HEK293 (cell line): ENCODE results near the gene HEPHL1.

Experiments used
- CTCF ChIA-PET: fragments of 350-600 bp; formaldehyde crosslinking; extraction: SDS; loops from one replicate; lab custom pipeline; 2021; ENCODE audit warnings: antibody characterized with exemption; lab: Yijun Ruan, JAX
- POLR2A ChIA-PET: fragments of 300-600 bp; formaldehyde crosslinking; extraction: SDS; loops from one replicate; lab custom pipeline; 2020; ENCODE audit warnings: antibody characterized with exemption, inconsistent platforms; lab: Yijun Ruan, JAX
- H3K27ac ChIP-seq: fragments of 200-500 bp; sonication (Bioruptor generic); 2 replicates; pipeline ENCODE4 v1.5.1; 2014; ENCODE audit warnings: low read depth, low read length, control low read depth, inconsistent platforms; ENCODE audit errors: extremely low read depth
- H3K36me3 ChIP-seq, 2 experiments: fragments of 200-500 bp in 1 of 2; sonication (Bioruptor generic) in 1 of 2; 1 replicate in 1 of 2; 2 replicates in 1 of 2; pipeline ENCODE4 v1.5.1; 2014 to 2017; ENCODE audit warnings: inconsistent platforms in 2 of 2, low read length in 2 of 2; ENCODE audit not compliant: control insufficient read depth in 2 of 2, insufficient read depth in 1 of 2
- H3K4me1 ChIP-seq: fragments of 200-500 bp; sonication (Bioruptor generic); 2 replicates; pipeline ENCODE4 v1.5.1; 2014; ENCODE audit warnings: mild to moderate bottlenecking, low read length, inconsistent platforms; ENCODE audit not compliant: control insufficient read depth, insufficient read depth
- H3K4me3 ChIP-seq: 2 replicates; pipeline ENCODE4 v1.5.1; 2011; ENCODE audit warnings: low read depth, mild to moderate bottlenecking, control low read depth, low read length, moderate library complexity
- H3K9me3 ChIP-seq: fragments of 200-500 bp; sonication (Bioruptor generic); 2 replicates; pipeline ENCODE4 v1.5.1; 2014; ENCODE audit warnings: low read depth, low read length, inconsistent platforms; ENCODE audit not compliant: control insufficient read depth, insufficient read depth
- ATF2 ChIP-seq: fragments of 450-650 bp; formaldehyde crosslinking; IDR thresholded peaks from 2 replicates; pipeline ENCODE4 v1.5.1; 2016; ENCODE audit warnings: missing biosample characterization, missing genetic modification characterization, low read depth
- BCL11A ChIP-seq: fragments of 450-650 bp; formaldehyde crosslinking; IDR thresholded peaks from 2 replicates; pipeline ENCODE4 v1.5.1; 2016; ENCODE audit warnings: low read depth, missing biosample characterization, missing genetic modification characterization
- INSM2 ChIP-seq: fragments of 450-650 bp; formaldehyde crosslinking; IDR thresholded peaks from 2 replicates; pipeline ENCODE4 v1.5.1; 2016; ENCODE audit warnings: missing biosample characterization, missing genetic modification characterization
- KLF1 ChIP-seq: fragments of 450-650 bp; formaldehyde crosslinking; IDR thresholded peaks from 2 replicates; pipeline ENCODE4 v1.5.1; 2016; ENCODE audit warnings: missing biosample characterization, missing genetic modification characterization
- KLF16 ChIP-seq: fragments of 450-650 bp; formaldehyde crosslinking; IDR thresholded peaks from 2 replicates; pipeline ENCODE4 v1.5.1; 2017; ENCODE audit warnings: missing biosample characterization, missing genetic modification characterization
- KLF8 ChIP-seq: fragments of 450-650 bp; formaldehyde crosslinking; IDR thresholded peaks from 2 replicates; pipeline ENCODE4 v1.5.1; 2016; ENCODE audit warnings: missing biosample characterization, missing genetic modification characterization
- PRDM10 ChIP-seq: fragments of 450-650 bp; formaldehyde crosslinking; IDR thresholded peaks from 2 replicates; pipeline ENCODE4 v1.5.1; 2016; ENCODE audit warnings: missing biosample characterization, missing genetic modification characterization
- PRDM4 ChIP-seq: fragments of 450-650 bp; formaldehyde crosslinking; IDR thresholded peaks from 2 replicates; pipeline ENCODE4 v1.5.1; 2017; ENCODE audit warnings: missing biosample characterization, missing genetic modification characterization
- YY2 ChIP-seq: fragments of 450-650 bp; formaldehyde crosslinking; IDR thresholded peaks from 2 replicates; pipeline ENCODE4 v1.5.1; 2016; ENCODE audit warnings: missing biosample characterization, missing genetic modification characterization
- ZNF114 ChIP-seq: fragments of 450-650 bp; formaldehyde crosslinking; IDR thresholded peaks from 2 replicates; pipeline ENCODE4 v1.5.0; 2017; ENCODE audit warnings: missing biosample characterization, missing genetic modification characterization
- ZNF146 ChIP-seq: fragments of 450-650 bp; formaldehyde crosslinking; IDR thresholded peaks from 2 replicates; pipeline ENCODE4 v1.5.1; 2016; ENCODE audit warnings: missing biosample characterization, missing genetic modification characterization
- ZNF16 ChIP-seq: fragments of 450-650 bp; formaldehyde crosslinking; IDR thresholded peaks from 2 replicates; pipeline ENCODE4 v1.5.1; 2016; ENCODE audit warnings: low read depth, missing biosample characterization, missing genetic modification characterization
- ZNF19 ChIP-seq: fragments of 450-650 bp; formaldehyde crosslinking; IDR thresholded peaks from 2 replicates; pipeline ENCODE4; 2016; ENCODE audit warnings: missing biosample characterization, missing genetic modification characterization, low read depth
- ZNF221 ChIP-seq: fragments of 450-650 bp; formaldehyde crosslinking; IDR thresholded peaks from 2 replicates; pipeline ENCODE4 v1.5.1; 2017; ENCODE audit warnings: missing biosample characterization, missing genetic modification characterization, borderline replicate concordance
- ZNF24 ChIP-seq: fragments of 450-650 bp; formaldehyde crosslinking; IDR thresholded peaks from 2 replicates; pipeline ENCODE4 v1.5.1; 2016; ENCODE audit warnings: missing biosample characterization, missing genetic modification characterization
- ZNF335 ChIP-seq: fragments of 450-650 bp; formaldehyde crosslinking; conservative IDR thresholded peaks from 2 replicates; pipeline ENCODE4 v1.5.1; 2016; ENCODE audit warnings: missing biosample characterization, missing genetic modification characterization
- ZNF398 ChIP-seq: fragments of 450-650 bp; formaldehyde crosslinking; IDR thresholded peaks from 2 replicates; pipeline ENCODE4 v1.5.1; 2017; ENCODE audit warnings: missing biosample characterization, missing genetic modification characterization
- ZNF433 ChIP-seq: fragments of 450-650 bp; formaldehyde crosslinking; IDR thresholded peaks from 2 replicates; pipeline ENCODE4 v1.5.1; 2016; ENCODE audit warnings: missing biosample characterization, missing genetic modification characterization, low read depth
- ZNF544 ChIP-seq: fragments of 450-650 bp; formaldehyde crosslinking; IDR thresholded peaks from 2 replicates; pipeline ENCODE4 v1.5.0; 2017; ENCODE audit warnings: missing biosample characterization, missing genetic modification characterization
- ZNF548 ChIP-seq: fragments of 450-650 bp; formaldehyde crosslinking; IDR thresholded peaks from 2 replicates; pipeline ENCODE4 v1.5.1; 2016; ENCODE audit warnings: missing biosample characterization, missing genetic modification characterization
- ZNF560 ChIP-seq: fragments of 450-650 bp; formaldehyde crosslinking; IDR thresholded peaks from 2 replicates; pipeline ENCODE4 v1.5.1; 2017; ENCODE audit warnings: missing biosample characterization, missing genetic modification characterization, borderline replicate concordance
- ZNF580 ChIP-seq: fragments of 450-650 bp; formaldehyde crosslinking; IDR thresholded peaks from 2 replicates; pipeline ENCODE4 v1.5.1; 2016; ENCODE audit warnings: missing biosample characterization, missing genetic modification characterization
- ZNF707 ChIP-seq: fragments of 450-650 bp; formaldehyde crosslinking; IDR thresholded peaks from 2 replicates; pipeline ENCODE4 v1.5.1; 2016; ENCODE audit warnings: missing biosample characterization, missing genetic modification characterization
- ZNF785 ChIP-seq: fragments of 450-650 bp; formaldehyde crosslinking; IDR thresholded peaks from 2 replicates; pipeline ENCODE4 v1.5.1; 2016; ENCODE audit warnings: missing biosample characterization, missing genetic modification characterization
- ZNF830 ChIP-seq: fragments of 450-650 bp; IDR thresholded peaks from 2 replicates; pipeline ENCODE4 v1.5.0; 2018; ENCODE audit warnings: missing biosample characterization, missing genetic modification characterization, low read depth, mild to moderate bottlenecking, moderate library complexity
- ZNF843 ChIP-seq: fragments of 450-650 bp; formaldehyde crosslinking; IDR thresholded peaks from 2 replicates; pipeline ENCODE4 v1.5.1; 2016; ENCODE audit warnings: missing biosample characterization, missing genetic modification characterization
- ZXDB ChIP-seq: fragments of 450-650 bp; formaldehyde crosslinking; IDR thresholded peaks from 2 replicates; pipeline ENCODE4 v1.5.1; 2016; ENCODE audit warnings: missing biosample characterization, missing genetic modification characterization

The HEPHL1 gene

GRCh38 chr11:94020777-94021481 lies at the start of gene HEPHL1:
TSS of gene HEPHL1 (plus strand) at chr11:94021354. CDS start at chr11:94021369, 15 bp downstream.
- Histone ChIP-seq H3K27ac (no peak within 1 kb of the TSS), H3K36me3 (no peaks in the 10 kb centered on the region), H3K9me3 (no peaks in the 10 kb centered on the region), H3K4me3 (no peak within 1 kb of the TSS), H3K4me1 (0 out of 2 replicates have a peak, but pooled peaks cover 7% of the 10 kb centered on the region)
- ChIA-PET POLR2A (no interaction called here), CTCF (no interaction called here)
- TF ChIP-seq ZNF146 (tag by site-specific recombination): no peak
- TF ChIP-seq PRDM10 (tag by site-specific recombination): peak; percentile 74
- TF ChIP-seq ZNF548 (tag by site-specific recombination): no peak
- no peak for TF ChIP-seq ZNF830
- no peak for TF ChIP-seq ZNF785 (tag by site-specific recombination)
- TF ChIP-seq ZNF19 (tag by site-specific recombination): no peak
- TF ChIP-seq KLF16 (tag by site-specific recombination): 0 out of 2 replicates have a peak, but pooled peaks have one; percentile 42
- no peak for TF ChIP-seq ZNF24 (tag by site-specific recombination)
- TF ChIP-seq ZNF398 (tag by site-specific recombination): peak; percentile 52
- TF ChIP-seq BCL11A: no peak
- TF ChIP-seq ZNF843: peak; percentile 64
- TF ChIP-seq ZNF544 (tag by site-specific recombination): no peak
- TF ChIP-seq INSM2: no peak
- no peak for TF ChIP-seq PRDM4 (tag by site-specific recombination)
- no peak for TF ChIP-seq ZNF707 (tag by site-specific recombination)
- no peak for TF ChIP-seq ZXDB (tag by site-specific recombination)
- no peak for TF ChIP-seq KLF8 (tag by site-specific recombination)
- TF ChIP-seq ATF2 (tag by site-specific recombination): peak; percentile 49; the same call in 1 of the 2 replicates
- TF ChIP-seq ZNF580: no peak
- TF ChIP-seq YY2 (tag by site-specific recombination): no peak
- no peak for TF ChIP-seq ZNF221 (tag by site-specific recombination)
- TF ChIP-seq ZNF335 (tag by site-specific recombination): peak; percentile 81
- no peak for TF ChIP-seq KLF1
- TF ChIP-seq ZNF16: no peak
- no peak for TF ChIP-seq ZNF433 (tag by site-specific recombination)
- no peak for TF ChIP-seq ZNF114 (tag by site-specific recombination)
- TF ChIP-seq ZNF560 (tag by site-specific recombination): no peak
